EH (cell line): ENCODE results near the gene SLC22A16.
"Not testable (repeated sequence)": the region's sequence is repeated elsewhere in the genome, so short reads cannot be mapped to it uniquely, and the experiment has no call there.

Source experiments
- DNase-seq: peaks from one replicate; pipeline ENCODE4 v3.0.0-alpha.2; 2015; ENCODE audit warnings: low read depth

SLC22A16 gene

GRCh38 chr6:110476046-110476849 lies at the start of gene SLC22A16:
Gene SLC22A16, minus strand, starts transcription at chr6:110476613. Its CDS starts 39 bp downstream, at chr6:110476574.
- DNase-seq: no peak

- DNase-seq: no peak
Observed at GRCh38 chr6:110525001-110525400, 48.6 kb upstream of the SLC22A16 start.

GRCh38 chr6:110524305-110524704 lies 47.9 kb upstream of the SLC22A16 start:
- no peak for DNase-seq

- peak; percentile 39 for DNase-seq
Observed at GRCh38 chr6:110523451-110524021, 47.1 kb upstream of the SLC22A16 start.

- no peak for DNase-seq
Observed at GRCh38 chr6:110522427-110522826, 46.0 kb upstream of the SLC22A16 start.

- no peak for DNase-seq
Observed at GRCh38 chr6:110520992-110521543, 44.7 kb upstream of the SLC22A16 start.

- DNase-seq: no peak
Observed at GRCh38 chr6:110520209-110520965, 44.0 kb upstream of the SLC22A16 start.

GRCh38 chr6:110517601-110518281 lies 41.3 kb upstream of the SLC22A16 start:
- no peak for DNase-seq

- no peak for DNase-seq
Observed at GRCh38 chr6:110517034-110517433, 40.6 kb upstream of the SLC22A16 start.

GRCh38 chr6:110514818-110515217 lies 38.4 kb upstream of the SLC22A16 start:
- no peak for DNase-seq

- peak; percentile 19 for DNase-seq
Observed at GRCh38 chr6:110512991-110513390, 36.6 kb upstream of the SLC22A16 start.

GRCh38 chr6:110512549-110512948 lies 36.1 kb upstream of the SLC22A16 start:
- not testable (repeated sequence) for DNase-seq

- DNase-seq: no peak
Observed at GRCh38 chr6:110511401-110511800, 35.0 kb upstream of the SLC22A16 start.

GRCh38 chr6:110509617-110510241 lies 33.3 kb upstream of the SLC22A16 start:
- DNase-seq: peak; percentile 89

GRCh38 chr6:110504891-110505290 lies 28.5 kb upstream of the SLC22A16 start:
- DNase-seq: not testable (repeated sequence)

GRCh38 chr6:110495949-110496348 lies 19.5 kb upstream of the SLC22A16 start:
- no peak for DNase-seq

GRCh38 chr6:110493253-110493800 lies 16.9 kb upstream of the SLC22A16 start:
- no peak for DNase-seq

- DNase-seq: no peak
Observed at GRCh38 chr6:110492584-110492983, 16.2 kb upstream of the SLC22A16 start.

- no peak for DNase-seq
Observed at GRCh38 chr6:110491644-110492317, 15.4 kb upstream of the SLC22A16 start.

- no peak for DNase-seq
Observed at GRCh38 chr6:110491299-110491643, 14.9 kb upstream of the SLC22A16 start.

GRCh38 chr6:110490110-110490509 lies 13.7 kb upstream of the SLC22A16 start:
- DNase-seq: no peak
